ENCODE data around the gene TRUB1.
A peak's percentile ranks its signal among the peaks of the same experiment; 100 is the strongest.

Gene TRUB1

DNA sequence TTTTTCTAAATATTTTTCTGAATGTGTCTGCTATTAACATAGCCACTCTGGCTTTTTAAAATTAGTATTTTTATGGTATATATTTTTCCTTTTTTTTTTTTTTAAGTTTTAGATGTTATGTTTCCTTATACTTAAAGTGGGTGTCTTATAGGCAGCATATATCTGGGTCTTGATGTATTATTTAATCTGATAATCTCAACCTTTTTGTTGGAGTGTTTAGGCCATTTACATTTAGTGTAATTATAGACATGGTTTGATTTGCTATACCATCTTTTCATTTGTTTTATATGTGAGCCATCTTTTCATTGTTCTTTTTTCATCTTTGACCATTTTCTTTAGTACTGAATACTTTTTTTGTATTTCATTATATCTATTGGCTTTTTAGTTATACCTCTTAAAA lies 45.0 kb downstream of the TRUB1 start:
- DNase-seq: no peak

GRCh38 chr10:114987995-114988394 lies 50.0 kb downstream of the TRUB1 start:
- no peak for DNase-seq

- no peak for DNase-seq
These were observed 52.6 kb downstream of the TRUB1 start for GRCh38 chr10:114990586-114990985.

GRCh38 chr10:114990991-114991390 lies 53.0 kb downstream of the TRUB1 start:
- no peak for DNase-seq

DNA sequence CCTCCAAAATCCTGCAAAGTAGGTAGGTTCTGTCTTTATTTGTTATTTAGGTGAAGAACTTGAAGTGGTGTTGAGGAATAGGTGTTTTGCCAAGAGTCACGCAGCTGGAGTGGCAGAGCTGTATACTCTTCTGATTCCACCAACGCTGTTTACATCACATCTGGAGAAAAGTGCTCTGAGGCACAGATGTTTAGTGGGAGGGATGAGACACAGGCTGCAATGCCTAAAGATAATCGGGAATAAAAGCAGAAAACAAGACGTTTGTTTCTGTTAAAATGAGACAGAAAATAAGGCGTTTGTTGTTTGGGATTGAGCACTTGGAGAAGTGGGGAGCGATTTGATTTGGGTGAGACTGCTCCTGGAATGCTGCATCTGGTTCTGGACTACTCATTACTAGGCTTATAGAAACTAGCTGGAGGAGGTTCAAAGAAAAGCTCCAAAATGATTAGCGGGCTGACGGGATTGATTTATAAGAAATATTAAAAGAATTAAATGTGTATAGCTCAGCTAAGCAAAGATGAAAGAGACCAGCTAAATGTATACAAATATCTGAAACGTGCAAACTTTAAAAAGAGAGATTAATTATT lies 54.3 kb downstream of the TRUB1 start:
- DNase-seq: no peak

DNA sequence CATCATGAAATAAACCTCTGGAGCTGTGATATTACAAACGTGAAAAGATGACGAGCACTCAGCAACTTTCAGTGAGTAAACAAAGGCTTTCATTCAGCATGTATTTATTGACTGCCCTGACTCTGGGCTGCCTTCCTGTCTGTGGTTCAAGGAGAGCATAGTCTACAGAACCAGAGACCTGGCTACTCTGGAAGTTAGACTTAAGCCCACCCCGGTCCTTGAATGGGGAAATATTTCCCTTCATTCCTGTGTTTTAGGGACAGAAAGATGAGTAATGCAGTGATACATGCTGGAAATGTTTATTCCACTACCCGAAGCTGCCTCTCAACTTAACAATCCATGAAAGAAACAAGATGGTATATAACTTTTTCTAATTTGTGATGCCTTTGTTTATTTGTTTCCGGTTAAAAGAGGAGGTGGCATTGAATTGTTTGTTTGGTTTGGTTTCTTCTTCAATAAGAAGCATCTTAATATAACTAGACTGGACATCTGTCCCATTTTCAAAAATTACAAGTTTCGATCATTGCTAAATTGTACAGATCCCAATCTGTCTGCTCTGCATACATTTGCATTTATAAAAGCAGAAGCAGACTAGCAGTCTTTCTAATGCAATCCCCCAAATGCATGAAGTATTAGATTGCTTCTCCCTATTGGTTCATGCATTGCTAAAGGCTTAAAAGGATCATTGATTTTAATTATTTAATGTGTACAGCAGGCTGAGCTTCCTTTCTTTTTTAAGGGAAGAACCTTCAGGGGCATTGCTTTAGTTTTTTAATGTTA lies 57.7 kb downstream of the TRUB1 start:
- DNase-seq: no peak

DNA sequence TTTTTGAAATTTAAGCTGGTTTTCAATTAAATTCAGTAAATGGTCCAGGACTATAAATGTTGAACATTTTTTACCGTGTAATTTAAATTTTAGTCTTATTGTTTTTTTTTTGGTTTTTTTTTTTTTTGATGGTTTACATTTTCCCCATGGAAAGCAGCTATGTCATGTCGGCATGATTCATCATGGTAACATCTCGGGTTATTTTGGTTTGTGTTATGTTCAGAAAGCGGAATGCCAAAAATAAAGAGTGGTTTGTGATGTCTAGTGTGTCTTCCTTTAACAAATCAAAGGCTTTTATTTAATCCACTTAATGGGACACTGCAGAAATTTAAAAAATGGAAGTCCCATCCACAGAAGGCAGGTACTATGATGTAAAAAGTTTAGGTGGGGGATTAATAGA lies 58.5 kb downstream of the TRUB1 start:
- DNase-seq: no peak

DNA sequence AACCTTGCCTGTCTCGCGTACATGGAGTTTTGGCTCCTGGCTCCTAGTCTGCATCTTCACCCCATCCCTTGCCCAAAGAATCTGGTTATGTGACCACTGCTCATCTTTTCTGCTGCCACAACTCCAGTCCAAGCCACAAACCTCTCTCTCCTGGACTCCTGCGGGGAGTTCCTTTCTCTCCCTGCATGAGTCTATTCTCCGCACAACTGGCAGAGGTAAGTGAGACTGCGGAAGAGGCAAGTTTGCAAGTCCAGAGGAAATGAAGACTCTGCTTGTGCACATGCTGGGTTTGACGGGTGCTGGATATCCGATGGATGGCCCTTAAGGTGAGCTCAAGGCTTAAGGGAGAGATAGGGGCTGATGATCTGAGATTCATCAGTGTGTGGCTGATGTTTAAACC lies 61.0 kb downstream of the TRUB1 start:
- DNase-seq: no peak

DNA sequence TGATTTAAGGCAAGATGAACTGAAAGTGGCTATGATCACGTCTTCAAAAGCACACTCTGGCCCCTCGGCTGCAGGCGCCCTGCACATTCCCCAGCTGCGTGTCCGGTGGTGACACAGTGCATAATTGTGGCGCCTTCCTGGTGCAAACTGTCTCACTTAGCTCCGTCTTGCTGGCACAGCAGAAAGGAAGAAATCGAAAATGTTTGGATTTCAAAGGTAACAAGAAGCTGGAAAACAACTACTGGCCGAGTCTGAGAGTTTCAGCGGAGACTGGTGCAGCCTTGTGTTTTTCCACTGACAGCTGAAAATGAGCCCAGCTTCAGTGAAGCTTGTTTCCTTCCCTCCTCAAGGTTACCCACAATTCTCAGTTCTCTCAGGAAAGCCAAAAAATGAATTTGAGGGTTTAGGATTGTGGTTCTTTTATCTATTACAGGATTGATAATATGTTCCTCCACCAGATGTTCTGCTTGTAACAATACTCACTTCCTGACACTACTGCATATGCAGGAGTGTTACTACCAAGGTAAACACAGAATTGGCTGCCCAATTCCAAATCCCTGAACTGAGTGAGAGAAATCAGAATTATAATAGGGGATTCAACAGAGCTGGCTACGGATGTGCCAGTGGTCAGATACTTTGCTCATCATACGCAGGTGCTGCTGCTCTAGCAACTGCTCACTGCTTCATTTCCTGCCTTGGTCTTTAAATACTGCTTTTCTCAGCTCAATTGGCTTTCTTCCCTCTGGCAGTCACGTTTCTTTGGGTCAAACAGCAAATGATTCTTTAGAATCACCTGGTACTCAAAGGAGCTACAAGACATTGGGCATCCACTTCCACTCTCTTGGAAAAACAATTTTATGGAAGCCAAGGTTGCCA lies 63.7 kb downstream of the TRUB1 start:
- no peak for DNase-seq

DNA sequence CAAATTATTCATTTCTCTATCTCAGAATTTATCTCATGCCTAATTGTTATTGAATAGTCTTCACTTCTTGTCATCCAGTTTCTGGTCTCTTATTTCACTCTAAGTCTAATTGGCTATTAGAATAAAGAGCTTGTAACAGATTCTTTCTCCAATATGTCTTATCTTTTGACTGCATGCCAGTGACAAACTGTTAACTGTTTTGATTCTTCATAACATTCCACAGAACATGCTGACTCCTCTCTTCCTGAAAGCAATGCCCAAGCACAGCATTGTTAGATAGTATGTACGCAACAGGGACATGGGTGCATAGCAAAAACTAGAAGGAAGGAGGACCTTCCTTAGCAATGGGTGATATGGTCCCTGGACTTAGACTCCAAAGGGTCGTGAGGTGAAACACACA lies 65.4 kb downstream of the TRUB1 start:
- no peak for DNase-seq

DNA sequence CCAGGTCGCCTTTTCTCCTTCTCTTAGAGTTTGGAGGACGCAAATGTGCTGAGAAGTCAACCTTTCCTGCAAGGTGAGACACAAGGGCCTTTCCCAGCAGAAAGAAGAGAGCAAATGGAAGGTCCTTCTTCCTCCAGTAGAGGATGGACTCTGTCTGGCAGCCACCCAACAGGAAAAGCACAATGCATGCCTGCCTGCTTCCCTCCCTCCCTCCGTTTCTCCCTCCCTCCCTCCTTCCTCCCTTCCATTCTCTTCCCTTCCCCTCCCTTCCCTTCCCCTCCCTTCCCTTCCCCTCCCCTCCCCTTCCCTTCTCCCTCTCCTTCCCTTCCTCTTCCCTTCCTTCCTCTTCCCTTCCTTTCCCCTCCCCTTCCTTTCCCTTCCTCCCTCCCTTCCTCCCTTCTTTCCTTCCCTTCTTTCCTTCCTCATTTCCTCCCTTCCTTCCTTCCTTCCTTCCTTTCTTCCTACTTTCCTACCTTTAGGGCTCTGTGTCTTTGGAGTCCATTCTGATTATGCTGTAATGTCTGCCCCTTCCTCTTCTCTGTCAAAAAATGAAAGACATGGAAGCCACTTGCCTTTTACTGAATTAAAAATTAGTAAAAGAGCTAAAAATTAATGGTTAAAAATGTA lies 66.4 kb downstream of the TRUB1 start:
- no peak for DNase-seq

DNA sequence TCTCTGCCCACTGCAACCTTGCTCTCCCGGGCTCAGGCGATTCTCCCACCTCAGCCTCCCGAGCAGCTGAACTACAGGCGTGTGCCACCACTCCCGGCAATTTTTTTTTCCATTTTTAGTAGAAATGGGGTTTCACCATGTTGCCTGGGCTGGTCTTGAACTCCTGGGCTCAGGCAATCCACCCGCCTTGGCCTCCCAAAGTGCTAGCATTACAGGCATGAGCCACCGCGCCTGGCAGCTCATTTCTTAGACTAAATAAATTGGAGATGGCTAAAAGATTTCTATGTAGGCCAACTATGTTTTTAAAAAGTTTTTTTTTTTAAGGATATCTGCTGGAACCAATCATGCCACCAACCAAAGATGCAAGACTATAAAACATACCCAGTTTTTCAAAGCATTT lies 67.8 kb downstream of the TRUB1 start:
- no peak for DNase-seq

DNA sequence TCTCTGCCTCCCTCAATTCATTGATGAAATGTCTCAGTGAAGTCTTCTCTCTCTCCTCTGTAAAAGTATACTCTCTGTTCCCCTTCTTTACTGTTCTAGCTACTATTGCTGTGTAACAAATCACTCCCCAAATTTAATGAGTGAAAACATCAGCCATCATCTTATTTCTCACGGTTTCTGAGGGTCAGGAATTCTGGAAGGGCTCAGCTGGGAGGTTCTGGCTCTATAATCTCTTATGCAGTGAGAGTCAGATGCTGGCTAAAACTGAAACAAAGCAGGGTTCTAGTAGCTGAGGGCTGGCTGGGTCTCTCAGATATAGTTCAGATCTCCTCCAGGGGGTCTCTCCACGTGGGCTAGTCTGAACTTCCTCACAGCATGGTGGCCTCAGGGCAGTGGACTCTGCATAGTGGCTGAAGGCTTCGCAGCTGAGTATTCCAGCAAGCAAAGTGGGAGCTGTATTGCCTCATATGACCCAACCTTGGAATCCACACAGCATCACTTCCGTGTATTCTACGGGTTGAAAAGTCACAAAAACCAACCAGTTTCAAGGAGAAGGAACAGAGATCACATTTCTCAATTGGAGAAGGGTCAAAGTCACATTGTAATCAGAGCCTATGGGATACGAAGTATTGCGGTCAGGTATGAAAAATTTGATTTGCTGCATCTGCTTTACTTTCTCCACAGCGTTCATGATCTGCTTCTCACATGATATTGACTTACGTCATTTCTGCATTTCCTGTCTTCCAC lies 80.4 kb downstream of the TRUB1 start:
- DNase-seq: no peak

DNA sequence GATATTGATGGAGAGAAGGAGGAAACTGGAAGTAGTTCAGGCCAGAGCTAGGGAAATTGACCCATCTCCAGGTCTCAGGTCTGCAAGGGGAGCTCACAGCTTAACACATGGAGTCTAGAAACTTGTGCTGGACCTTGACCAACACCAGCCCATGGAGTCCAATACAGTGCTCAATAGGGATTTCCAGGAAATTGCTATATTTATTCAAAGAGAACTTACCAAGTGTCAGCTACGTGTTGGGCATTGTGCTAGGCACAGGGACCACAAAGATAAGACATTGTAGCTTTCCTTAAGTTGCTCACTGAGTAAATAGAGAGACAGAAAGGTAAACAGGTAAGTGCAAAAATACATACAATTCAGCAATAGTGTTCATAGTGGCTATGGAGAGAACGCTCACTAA lies 82.5 kb downstream of the TRUB1 start:
- no peak for DNase-seq

GRCh38 chr10:115022733-115023132 lies 84.7 kb downstream of the TRUB1 start:
- no peak for DNase-seq

GRCh38 chr10:115023715-115024114 lies 85.7 kb downstream of the TRUB1 start:
- DNase-seq: no peak

- DNase-seq: no peak
These were observed 86.4 kb downstream of the TRUB1 start for GRCh38 chr10:115024371-115024770.

DNA sequence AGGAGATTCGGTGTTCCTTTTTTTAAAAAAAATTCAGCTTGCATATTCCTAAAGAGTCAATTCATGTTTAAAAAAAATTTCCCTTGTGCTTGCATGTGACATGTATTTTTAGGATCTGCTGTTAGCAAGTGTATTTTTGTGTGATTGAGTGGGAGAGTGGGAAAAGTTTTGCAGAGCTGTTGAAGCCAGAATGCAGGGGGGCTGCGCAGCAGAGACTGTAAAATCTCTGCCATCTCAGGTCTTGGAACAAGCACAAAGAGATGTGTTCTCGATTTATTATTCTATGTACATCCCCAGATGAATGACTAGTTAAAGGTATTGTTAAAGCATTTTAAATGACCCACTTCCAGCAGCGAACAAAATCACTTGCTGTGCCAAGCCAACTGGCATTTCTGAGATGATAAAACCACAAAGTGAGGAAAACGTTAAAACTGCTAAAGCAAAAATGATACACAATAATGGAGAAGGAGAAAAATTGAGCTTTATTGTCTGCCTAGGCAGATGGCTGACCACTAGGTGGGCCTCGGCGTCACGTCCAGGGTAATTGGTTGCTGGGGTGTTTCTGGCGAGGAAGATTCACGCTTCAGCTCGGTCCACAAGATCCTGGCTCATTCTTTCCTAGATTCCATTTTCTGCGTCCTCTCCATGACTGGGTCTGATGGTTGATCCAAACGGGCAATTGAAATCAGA lies 88.2 kb downstream of the TRUB1 start:
- DNase-seq: peak; percentile 31 to 70

GRCh38 chr10:115026746-115027140 lies 88.7 kb downstream of the TRUB1 start:
- DNase-seq: peak; percentile 45 to 80

All from NCI-H2081 (cell line).